ENCODE results near the gene CCNI. TPM values are rescaled to one million over a fixed set of nuclear protein-coding genes. Genes with fewer than 3 reads are reported as not detected.
A peak's percentile ranks its signal among the peaks of the same experiment; 100 is the strongest.

The CCNI gene
- total RNA-seq, 4 donors from 2014 or later, result 302 to 449 (median 371) TPM

- Histone ChIP-seq H3K4me3 (replicated peaks in 1 of 3) (no peak overlapping the region), H3K4me1 (peaks cover 14 to 15% of the 10 kb centered on the region in 2 donors), H3K27me3 (no peaks in the 10 kb centered on the region), H3K36me3 (no peaks in the 10 kb centered on the region), H3K27ac (peak overlapping the region; percentile 23 to 68 (median 56)), H3K9me3 (no peaks in the 10 kb centered on the region)
- intact Hi-C loops (cut with DNase I), result no loop called here
- WGBS, 2 donors, result 27 to 37% methylated on average over 8 of the region's 8 CpGs
- DNase-seq, result peak; percentile 76 to 84
- TF ChIP-seq CTCF (IDR thresholded peaks at IDR 0.05) (no peak), POLR2A (IDR thresholded peaks at IDR 0.05) (no peak)
Measured at GRCh38 chr4:77104791-77105540, 29.2 kb upstream of the CCNI start.

GRCh38 chr4:77104388-77104787 lies 28.6 kb upstream of the CCNI start:
- Histone ChIP-seq H3K27ac (peak overlapping the region; percentile 23 to 68 (median 56)), H3K4me1 (peaks cover 14 to 15% of the 10 kb centered on the region in 2 donors), H3K9me3 (no peaks in the 10 kb centered on the region), H3K27me3 (no peaks in the 10 kb centered on the region), H3K4me3 (replicated peaks in 1 of 3) (no peak overlapping the region), H3K36me3 (no peaks in the 10 kb centered on the region)
- 87 to 100% methylated on average over 1 of the region's 1 CpG for WGBS, 2 donors
- no peak for DNase-seq
- TF ChIP-seq POLR2A (IDR thresholded peaks at IDR 0.05) (no peak), CTCF (IDR thresholded peaks at IDR 0.05) (no peak)
- intact Hi-C loops (cut with DNase I), result no loop called here

- TF ChIP-seq CTCF (IDR thresholded peaks at IDR 0.05), result no peak
- no peak for TF ChIP-seq POLR2A (IDR thresholded peaks at IDR 0.05)
- no peak for DNase-seq
- Histone ChIP-seq H3K9me3 (no peaks in the 10 kb centered on the region), H3K27ac (no peak overlapping the region), H3K4me3 (replicated peaks in 1 of 3) (no peak overlapping the region), H3K36me3 (no peaks in the 10 kb centered on the region), H3K27me3 (no peaks in the 10 kb centered on the region), H3K4me1 (peaks cover 9 to 10% of the 10 kb centered on the region in 2 donors)
- 46 to 60% methylated on average over 2 of the region's 2 CpGs for WGBS, 2 donors
- intact Hi-C loops (cut with DNase I), result no loop called here
Measured at GRCh38 chr4:77100234-77100633, 24.4 kb upstream of the CCNI start.

- H3K27me3 ChIP-seq, result no peaks in the 10 kb centered on the region
- H3K36me3 ChIP-seq, result no peaks in the 10 kb centered on the region
- H3K4me3 ChIP-seq (replicated peaks in 1 of 3), result no peak overlapping the region
- no peak overlapping the region for H3K27ac ChIP-seq
- no peaks in the 10 kb centered on the region for H3K9me3 ChIP-seq
- DNase-seq, result no peak
- TF ChIP-seq CTCF (IDR thresholded peaks at IDR 0.05), result no peak
- TF ChIP-seq POLR2A (IDR thresholded peaks at IDR 0.05), result no peak
- H3K4me1 ChIP-seq, result no peaks in the 10 kb centered on the region
- intact Hi-C loops (cut with DNase I), result loop anchor here (10.0 kb wide), 1 partner anchor 107 kb away; no protein-coding TSS in a partner anchor
Measured at GRCh38 chr4:77097611-77098010, 21.8 kb upstream of the CCNI start.

GRCh38 chr4:77095101-77095821 lies 19.5 kb upstream of the CCNI start:
- H3K36me3 ChIP-seq, result no peaks in the 10 kb centered on the region
- H3K27me3 ChIP-seq, result no peaks in the 10 kb centered on the region
- WGBS, 2 donors, result 26 to 35% methylated on average over 6 of the region's 6 CpGs
- intact Hi-C loops (cut with DNase I), result loop anchor here (10.0 kb wide), 1 partner anchor 110 kb away; no protein-coding TSS in a partner anchor
- DNase-seq, result peak; percentile 82 to 85
- peak; percentile 55 to 86 (median 80) for TF ChIP-seq CTCF (IDR thresholded peaks at IDR 0.05)
- TF ChIP-seq POLR2A (IDR thresholded peaks at IDR 0.05), result no peak
- no peaks in the 10 kb centered on the region for H3K9me3 ChIP-seq
- H3K27ac ChIP-seq, result no peak overlapping the region
- no peak overlapping the region for H3K4me3 ChIP-seq (replicated peaks in 1 of 3)
- no peaks in the 10 kb centered on the region for H3K4me1 ChIP-seq
